HG03575 (cell line): ENCODE measurements around the gene TRAF2.

Experiments used
- ATAC-seq: cut with Tn5 transposase; IDR thresholded peaks from one replicate; pipeline ENCODE4 v1.9.1; 2021; ENCODE audit not compliant: unreplicated experiment, insufficient number of reproducible peaks, low FRiP score; ENCODE audit errors: extremely low read depth

Gene TRAF2

DNA sequence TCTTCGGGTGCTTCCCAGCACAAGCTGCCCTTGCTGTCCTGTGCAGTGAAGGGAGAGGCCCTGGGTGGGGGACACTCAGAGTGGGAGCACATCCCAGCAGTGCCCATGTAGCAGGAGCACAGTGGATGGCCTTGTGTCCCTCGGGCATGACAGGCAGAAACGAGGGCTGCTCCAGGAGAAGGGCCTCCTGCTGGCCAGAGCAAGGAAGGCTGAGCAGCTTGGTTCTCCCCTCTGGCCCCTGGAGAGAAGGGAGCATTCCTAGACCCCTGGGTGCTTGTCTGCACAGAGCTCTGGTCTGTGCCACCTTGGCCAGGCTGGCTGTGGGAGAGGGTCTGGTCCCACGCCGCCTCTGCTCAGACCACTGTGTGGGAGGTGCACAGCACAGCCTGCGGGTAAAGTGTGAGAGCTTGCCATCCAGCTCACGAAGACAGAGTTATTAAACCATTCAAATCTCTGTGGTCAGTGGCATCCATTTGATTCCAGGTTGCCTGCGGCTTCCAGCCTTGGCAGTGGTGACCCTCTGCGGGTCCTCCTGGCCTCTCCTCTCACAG is 39.9 kb downstream of the TRAF2 start:
- ATAC-seq: no peak

DNA sequence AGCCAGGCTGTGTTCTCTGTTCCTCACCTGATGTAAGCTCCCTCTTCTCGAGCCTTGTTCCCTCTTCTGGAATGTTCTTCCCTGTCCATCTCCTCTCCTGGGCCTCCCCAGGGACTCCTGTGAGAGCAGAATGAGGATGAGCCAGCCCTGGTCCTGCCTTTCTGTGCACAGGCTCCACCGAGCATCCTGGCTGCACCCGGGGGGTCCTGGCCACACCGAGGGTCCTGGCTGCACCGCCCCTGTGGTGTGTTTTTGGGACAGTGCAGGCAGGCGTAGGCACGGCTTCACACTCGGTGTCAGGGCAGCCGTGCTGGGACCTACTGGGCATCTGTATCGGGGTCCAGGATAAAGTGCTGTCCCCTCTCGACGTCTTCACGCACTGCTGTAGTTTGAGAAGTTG is 40.4 kb downstream of the TRAF2 start:
- no peak for ATAC-seq

DNA sequence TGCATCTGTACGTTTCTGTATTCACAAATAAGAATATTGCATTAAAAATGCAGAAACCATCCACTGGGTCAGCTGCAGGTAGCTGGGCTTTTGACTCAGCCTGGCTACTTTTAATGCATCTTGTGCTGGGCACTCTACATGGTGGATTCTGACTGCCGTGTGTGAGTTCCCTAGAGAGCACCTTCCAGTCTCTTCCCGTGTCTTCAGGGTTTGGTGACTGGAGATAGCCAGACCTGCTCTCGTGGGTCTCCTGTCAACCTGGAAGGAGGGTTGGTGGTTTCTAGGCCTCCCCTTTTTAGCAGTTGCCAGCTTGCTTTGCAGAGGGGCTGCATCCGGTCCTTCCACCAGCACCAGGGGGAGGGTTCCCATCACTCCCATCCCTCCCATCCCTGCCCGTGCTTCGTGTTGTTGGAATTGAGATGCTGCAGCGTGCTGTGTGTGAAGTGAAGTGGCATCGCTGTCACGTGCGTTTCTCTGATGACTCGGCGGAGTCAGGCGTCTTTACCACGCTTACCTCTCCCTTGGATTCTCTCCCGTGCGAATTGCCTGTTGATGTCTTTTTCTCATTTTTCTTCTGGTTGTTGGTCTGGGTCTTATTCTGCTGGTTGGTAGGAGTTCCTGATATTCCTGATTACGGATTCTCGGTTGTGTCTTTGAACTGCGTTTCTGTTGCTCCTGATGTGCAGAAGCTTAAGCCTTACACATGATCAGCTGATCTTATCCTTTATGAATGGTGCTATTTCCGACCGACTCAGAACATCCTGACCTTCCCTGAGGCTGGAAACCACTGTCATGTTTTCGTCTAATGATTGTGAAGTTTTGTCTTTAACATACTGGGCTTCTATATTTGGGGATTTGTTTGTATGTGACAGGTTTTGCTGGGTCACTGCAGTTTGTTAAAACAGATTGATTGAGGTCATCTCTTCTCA is 41.3 kb downstream of the TRAF2 start:
- no peak for ATAC-seq

DNA sequence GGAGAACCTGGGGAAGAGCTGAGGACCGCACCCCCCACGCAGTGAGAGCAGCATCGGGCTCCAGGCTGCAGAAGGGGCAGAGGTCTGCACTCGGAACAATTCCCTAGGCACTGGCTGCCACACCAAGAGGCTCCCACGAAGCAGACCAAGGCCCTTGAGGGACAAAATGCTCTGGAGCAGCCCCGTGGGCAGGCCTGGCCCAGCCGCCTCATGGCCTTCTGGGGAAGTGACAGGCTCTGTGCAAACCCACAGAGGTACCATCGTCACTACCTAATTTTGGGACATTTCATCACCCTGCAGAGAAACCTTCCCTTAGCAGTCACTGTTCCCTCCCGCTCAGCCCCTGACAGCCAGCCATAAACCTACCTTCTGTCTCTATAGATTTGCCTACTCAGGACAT is 42.3 kb downstream of the TRAF2 start:
- ATAC-seq: no peak

DNA sequence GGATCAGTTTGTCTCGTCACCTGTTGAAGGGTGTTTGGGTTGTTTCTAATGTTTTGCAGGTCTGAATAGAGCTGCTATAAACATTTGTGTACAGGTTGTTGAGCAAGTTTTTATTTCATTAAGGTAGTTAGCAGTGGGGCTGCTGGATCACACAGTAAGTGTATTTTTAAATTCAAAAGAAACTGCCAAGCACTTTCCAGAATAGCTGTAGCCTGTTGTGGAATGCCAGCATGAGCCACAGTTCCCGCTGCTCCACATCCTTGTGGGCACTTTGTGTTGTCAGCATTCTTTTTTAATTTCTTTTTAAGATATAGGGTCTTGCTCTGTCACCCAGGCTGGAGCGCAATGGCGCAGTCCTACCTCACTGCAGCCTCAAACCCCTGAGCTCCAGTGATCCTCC is 43.7 kb downstream of the TRAF2 start:
- no peak for ATAC-seq

DNA sequence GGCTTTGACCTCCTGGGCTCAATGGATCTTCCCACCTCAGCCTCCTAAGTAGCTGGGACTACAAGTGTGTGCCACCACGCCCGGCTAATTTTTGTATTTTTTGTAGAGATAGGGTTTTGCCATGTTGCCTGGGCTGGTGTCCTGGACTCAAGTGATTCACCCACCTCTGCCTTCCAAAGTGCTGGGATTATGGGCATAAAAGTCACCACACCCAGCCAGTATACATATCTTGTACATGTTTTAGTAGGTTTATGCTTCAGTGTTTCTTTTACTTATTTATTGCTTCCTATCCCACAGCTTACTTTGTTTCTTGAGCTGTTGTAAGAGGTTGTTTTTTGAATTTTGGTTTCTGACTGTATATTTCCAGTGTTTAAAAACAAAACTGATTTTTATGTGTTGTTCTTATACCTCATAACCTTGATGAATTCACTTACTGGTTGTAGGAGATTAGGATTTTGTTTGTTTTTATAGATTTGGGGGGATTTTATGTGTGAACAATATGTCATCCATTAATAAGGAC is 45.4 kb downstream of the TRAF2 start:
- ATAC-seq: no peak

DNA sequence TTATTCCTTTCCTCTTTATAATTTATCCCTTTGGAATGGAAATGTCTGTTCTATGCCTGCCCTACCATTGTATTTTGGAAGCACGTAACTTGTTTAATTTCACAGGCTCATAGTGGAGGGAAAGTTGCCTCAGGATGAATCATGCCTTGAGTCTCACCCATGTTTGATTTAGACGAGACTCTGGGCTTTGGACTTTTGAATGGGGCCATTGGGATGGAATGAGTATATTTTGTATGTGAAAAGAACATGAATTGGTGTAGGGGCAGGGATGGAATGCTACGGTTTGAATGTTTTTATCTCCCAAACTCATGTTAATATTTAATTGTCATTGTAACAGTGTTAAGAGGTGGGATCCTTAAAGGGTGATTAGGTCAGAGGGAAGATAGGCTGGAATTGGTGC is 48.0 kb downstream of the TRAF2 start:
- no peak for ATAC-seq

DNA sequence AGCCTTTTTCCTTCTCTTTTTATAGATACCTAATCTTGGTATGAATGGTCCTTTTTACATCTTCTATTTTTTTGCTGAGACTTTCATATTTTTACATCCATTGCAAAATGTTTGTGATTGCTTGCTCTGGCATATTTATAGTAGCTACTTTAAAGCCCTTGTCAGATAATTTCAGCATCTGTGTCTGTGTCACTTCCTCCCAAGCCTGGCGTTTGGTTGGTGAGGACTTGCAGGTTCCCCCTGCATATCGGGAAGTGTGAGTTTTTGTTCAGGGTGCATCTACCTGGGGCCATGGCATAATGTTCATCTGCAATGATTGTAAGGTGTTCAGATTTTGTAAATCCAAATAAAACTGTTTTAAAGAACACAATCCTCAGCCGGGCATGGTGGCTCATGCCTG is 49.3 kb downstream of the TRAF2 start:
- no peak for ATAC-seq

DNA sequence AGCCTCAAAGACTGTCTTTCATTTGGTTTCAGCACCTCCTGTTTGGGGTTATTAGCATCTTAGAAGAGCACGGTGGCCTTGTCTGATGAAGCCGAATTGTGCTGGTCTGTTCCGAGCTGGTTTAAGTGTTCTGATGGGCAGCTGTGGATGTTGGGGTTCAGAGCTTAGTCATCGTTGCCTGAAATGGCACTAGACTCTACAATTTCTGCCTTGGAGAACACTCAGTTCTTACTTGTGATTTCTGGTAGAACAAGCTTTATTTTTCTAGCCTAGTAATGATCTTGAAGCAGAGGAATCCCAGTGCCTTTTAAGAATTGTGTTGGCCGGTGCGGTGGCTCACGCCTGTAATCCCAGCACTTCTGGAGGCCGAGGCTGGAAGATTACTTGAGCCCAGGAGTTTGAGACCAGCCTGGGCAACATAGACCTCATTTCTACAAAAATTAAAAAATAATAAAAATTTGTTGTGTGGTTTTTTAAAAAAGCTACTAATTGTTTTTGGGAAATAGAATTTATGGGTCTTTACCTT is 50.4 kb downstream of the TRAF2 start:
- ATAC-seq: no peak

DNA sequence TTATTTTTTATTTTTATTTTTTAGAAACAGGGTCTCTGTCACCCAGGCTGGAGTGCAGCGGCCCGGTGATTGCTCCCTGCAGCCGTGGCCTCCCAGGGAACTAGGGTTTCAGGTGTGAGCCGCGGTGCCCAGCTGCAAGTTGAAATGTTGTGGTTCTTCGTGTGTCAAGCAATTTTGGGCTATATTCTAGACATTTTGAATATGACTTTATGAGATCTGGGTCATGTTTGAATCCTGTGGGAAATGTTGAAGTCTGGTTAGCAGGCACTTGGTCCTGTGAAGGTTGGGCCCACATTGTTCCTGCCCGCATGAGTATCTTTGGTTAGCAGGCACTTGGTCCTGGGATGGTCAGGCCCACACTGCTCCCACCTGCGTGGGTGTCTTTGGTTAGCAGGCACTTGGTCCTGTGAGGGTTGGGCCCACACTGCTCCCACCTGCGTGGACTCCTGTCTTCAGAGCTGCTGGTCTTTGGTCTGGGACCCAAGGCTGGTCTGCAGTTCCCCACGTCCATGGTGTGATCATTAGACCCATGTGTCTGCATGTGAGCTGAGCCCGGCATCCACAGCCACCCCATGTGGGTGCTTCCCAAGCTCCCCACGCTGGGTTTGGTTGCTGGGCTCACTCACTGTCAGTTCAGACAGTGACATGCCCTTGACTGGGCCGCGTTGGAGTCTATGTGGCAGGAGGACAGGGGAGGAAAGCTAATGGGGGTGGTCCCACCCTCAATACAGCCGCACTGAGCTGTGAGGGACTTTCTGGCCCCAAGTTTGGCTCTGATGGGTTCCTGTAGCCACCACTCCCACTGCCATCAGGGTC is 51.1 kb downstream of the TRAF2 start:
- no peak for ATAC-seq

DNA sequence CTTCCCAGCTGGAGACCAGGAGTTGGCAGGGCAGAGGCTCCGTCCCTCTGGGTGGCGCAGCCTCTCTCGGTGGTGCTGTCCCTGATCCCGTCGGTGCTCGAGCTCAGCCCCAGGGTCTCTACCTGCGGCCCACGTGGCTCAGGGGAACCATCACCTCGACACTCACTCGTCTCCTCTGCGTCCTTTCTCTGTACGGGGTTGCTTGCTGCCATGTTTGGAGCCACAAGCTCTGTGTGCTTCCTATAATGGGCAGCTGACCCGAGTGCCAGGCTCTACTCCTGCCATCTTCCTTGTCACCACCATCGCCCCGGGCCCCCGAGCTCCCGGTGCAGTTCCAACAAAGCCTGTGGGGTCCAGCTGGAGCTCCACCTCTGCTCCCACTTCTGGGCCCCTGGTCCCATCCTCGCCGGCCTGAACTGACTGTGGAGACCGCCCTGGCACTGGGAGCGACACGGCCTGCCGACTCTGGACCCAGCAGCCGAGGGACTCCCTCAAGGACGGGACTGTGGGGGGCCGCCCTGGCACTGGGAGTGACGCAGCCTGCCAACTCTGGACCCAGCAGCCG is 53.2 kb downstream of the TRAF2 start:
- ATAC-seq: no peak

DNA sequence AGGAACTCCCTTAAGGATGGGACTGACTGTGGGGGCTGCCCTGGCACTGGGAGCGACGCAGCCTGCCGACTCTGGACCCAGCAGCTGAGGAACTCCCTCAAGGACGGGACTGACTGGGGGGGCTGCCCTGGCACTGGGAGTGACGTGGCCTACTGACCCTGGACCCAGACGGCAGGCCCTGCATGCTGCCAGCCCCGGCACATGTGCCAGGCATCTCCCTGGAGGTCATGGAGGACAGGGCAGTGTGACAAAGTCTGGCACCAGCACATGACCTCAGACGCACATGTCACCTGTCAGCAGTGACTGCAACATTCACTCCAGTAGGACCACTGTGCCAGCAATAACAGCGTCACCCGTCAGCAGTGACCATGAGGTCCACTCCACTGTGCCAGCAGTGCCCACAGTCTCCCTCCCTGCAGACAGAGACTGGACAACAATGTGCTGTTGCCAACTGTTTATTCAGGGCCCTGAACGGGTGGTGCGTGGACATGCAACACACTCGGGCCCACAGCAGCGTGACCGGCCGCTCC is 53.7 kb downstream of the TRAF2 start:
- ATAC-seq: no peak

DNA sequence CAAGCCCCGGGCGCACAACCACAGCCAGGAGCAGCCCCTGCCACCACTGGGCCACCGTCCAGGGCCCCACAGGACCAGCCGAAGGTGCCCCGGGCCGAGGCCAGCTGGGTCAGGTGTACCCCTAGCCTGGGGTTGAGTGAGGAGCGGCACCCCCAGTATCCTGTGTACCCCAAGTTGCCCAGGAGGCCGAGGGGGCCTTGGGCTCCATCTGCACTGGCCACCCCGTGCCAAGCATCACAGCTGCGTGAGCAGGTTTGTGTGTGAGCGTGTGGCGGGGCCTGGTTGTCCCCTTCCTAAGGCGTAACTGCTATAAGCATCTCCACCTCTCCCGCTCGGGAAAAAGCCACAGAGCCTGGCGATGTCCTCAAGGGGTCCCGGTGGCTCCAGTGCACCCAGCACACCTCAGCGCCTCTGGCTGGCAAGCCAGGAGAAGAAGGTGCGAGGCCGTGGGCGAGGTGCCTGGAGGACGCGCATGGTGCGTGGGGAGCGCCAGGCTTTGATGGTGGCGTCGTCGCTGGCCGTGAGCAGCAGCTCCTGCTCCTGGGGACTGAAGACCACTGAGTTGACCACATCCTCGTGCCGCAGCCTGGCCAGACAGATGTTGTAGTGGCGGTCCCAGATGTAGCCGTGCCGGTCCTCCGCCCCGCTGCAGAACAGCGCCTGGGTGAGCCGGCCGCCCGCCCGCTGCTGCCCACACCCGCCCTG is 54.4 kb downstream of the TRAF2 start:
- ATAC-seq: no peak

DNA sequence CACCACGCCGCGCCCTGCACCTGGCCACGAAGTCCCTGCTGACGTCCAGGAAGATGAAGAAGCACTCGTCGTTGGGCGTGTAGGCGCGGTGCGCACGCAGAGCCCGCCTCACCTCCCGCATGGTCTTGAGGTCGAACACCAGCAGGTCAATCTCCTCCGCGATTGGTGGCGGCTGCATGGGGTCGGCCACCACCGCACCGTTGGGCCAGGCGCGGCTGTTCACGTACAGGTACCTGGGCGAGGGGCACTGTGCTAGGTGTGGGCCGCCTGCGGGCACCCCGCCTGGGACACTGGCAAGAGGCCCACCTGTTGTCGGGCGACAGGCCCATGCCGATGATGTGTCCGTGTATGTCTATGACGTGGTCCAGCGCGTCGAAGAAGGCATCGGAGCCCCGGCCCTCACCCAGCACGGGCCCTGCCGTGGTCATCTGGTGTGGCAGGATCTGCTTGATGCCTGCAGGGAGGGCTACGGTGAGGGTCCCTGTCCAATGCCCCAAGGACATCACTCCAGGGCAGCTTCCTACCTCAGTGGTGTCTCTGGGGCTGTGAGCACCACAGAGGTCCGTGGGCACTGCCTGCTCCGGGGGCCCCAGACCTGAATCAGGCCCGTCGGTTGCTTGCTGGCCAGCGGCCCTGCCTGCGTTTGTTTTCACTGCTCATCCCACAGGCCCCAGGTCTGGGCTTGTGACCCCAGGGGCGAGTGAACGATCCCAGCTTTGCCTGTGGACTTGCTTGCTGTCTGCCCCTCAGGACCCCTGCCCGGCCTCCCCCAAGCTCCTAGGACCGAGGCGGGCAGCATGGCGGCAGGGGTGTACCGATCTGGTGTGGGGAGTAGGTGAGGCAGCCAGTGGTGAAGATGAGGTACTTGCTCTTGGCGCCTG is 55.2 kb downstream of the TRAF2 start:
- no peak for ATAC-seq

DNA sequence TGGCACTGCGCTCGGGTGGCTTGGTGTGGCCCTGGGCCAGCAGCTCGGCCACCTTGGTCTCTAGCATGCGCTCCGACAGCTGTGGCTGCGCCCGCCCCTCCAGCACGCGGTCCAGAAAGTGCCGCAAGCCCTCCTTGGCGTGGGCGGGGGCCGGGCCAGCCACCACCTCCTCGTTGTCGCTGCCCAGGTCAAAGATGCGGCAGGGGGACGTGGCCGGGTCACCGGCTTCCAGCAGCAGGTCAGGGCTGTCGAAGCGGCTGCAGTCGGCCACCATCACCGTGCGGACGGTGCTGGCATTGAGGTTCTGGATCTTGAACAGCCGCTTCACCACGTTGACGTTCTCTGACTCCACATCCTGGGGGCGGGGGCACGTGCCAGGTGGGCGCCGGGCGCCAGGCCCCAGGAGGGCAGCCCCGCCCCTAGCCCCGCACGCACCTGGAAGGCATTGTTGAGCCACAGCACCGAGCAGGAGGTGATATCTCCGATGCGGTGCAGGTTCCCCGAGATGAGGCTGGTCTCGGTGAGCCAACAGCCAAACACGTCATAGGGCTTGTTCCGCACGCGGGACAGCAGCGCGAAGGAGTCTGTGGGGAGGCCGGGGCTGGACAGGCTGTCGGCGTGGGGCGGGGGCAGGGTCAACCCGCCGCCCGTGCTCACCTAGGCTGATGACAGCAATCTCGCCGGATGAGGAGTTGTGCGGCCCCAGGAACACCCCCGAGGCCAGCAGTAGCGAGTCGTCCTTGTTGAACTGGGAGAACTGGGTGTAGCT is 56.0 kb downstream of the TRAF2 start:
- no peak for ATAC-seq

DNA sequence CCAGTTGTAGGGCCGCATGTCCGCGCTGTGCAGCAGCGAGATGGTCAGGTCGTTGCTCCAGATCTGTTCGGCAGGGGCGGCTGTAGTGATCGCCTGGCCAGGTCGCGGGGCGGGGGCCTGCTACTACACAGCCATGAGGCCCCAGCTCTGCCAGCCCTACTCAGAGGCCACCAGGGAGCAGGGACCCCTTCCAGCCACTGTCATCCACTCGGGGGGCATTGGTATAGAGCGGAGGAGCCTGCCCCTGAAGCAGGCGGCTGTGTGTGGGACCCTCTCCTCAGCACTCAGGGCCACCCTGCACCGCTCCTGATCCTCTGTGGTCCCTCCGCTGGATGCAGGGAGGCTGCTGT is 56.5 kb downstream of the TRAF2 start:
- no peak for ATAC-seq
